Osteocyte (in vitro differentiated cells): ENCODE measurements around the gene GRIN2C. TPM values are rescaled to one million over a fixed set of nuclear protein-coding genes. Genes with fewer than 3 reads are reported as not detected.
A peak's percentile ranks its signal among the peaks of the same experiment; 100 is the strongest.
"Not testable (repeated sequence)": the region's sequence is repeated elsewhere in the genome, so short reads cannot be mapped to it uniquely, and the experiment has no call there.

Experiments
- DNase-seq: peaks from one replicate; pipeline ENCODE4 v3.0.0; 2021; ENCODE audit warnings: mixed read lengths; ENCODE audit not compliant: unreplicated experiment; ENCODE audit errors: extremely low spot score
- H3K27ac Mint-ChIP-seq: one replicate; pipeline ENCODE4 v1.8.0; 2021; ENCODE audit warnings: mild to moderate bottlenecking, mixed read lengths; ENCODE audit not compliant: unreplicated experiment
- H3K27me3 Mint-ChIP-seq: one replicate; pipeline ENCODE4 v1.8.0; 2021; ENCODE audit warnings: mixed read lengths; ENCODE audit not compliant: unreplicated experiment
- H3K36me3 Mint-ChIP-seq: one replicate; pipeline ENCODE4 v1.8.0; 2021; ENCODE audit warnings: mixed read lengths; ENCODE audit not compliant: unreplicated experiment
- H3K4me1 Mint-ChIP-seq: one replicate; pipeline ENCODE4 v1.8.0; 2021; ENCODE audit warnings: mixed read lengths; ENCODE audit not compliant: unreplicated experiment
- H3K4me3 Mint-ChIP-seq: one replicate; pipeline ENCODE4 v1.8.0; 2021; ENCODE audit warnings: mild to moderate bottlenecking, moderate library complexity, mixed read lengths; ENCODE audit not compliant: unreplicated experiment
- H3K9me3 Mint-ChIP-seq: one replicate; pipeline ENCODE4 v1.8.0; 2021; ENCODE audit warnings: mixed read lengths; ENCODE audit not compliant: unreplicated experiment
- CTCF ChIP-seq: fragments of 200-600 bp; sonication (generic); IDR thresholded peaks from 2 replicates; pipeline ENCODE4 v1.5.0; 2021; ENCODE audit warnings: antibody characterized with exemption, mild to moderate bottlenecking, moderate library complexity
- total RNA-seq: library from RNA; stranded (reverse); gene quantifications from 2 replicates; pipeline ENCODE4 v1.2.1, GENCODE V29; 2021

Gene GRIN2C
- total RNA-seq, 1 donor from 2014 or later, result 0.13 TPM

- peak overlapping the region; percentile 88 for H3K4me3 Mint-ChIP-seq
- peaks cover 4% of the 10 kb centered on the region for H3K36me3 Mint-ChIP-seq
- no peak for DNase-seq
- no peaks in the 10 kb centered on the region for H3K27me3 Mint-ChIP-seq
- H3K9me3 Mint-ChIP-seq, result no peaks in the 10 kb centered on the region
- H3K4me1 Mint-ChIP-seq, result peaks cover 15% of the 10 kb centered on the region
- no peak overlapping the region for H3K27ac Mint-ChIP-seq
- TF ChIP-seq CTCF, result no peak
These were observed 11.8 kb upstream of the GRIN2C start for GRCh38 chr17:74871356-74872076.

GRCh38 chr17:74870512-74870911, 10.8 kb upstream of the GRIN2C start:
- Mint-ChIP-seq H3K27ac (no peak overlapping the region), H3K4me1 (peaks cover 15% of the 10 kb centered on the region), H3K36me3 (peaks cover 4% of the 10 kb centered on the region), H3K4me3 (no peak overlapping the region), H3K9me3 (no peaks in the 10 kb centered on the region), H3K27me3 (no peaks in the 10 kb centered on the region)
- no peak for TF ChIP-seq CTCF
- DNase-seq, result no peak

GRCh38 chr17:74870028-74870427, 10.3 kb upstream of the GRIN2C start:
- not testable (repeated sequence) for H3K27ac Mint-ChIP-seq, DNase-seq, H3K27me3 Mint-ChIP-seq, H3K9me3 Mint-ChIP-seq, H3K4me3 Mint-ChIP-seq, H3K36me3 Mint-ChIP-seq
- peaks cover 15% of the 10 kb centered on the region for H3K4me1 Mint-ChIP-seq

GRCh38 chr17:74868908-74869255, 9.2 kb upstream of the GRIN2C start:
- no peak overlapping the region for H3K4me3 Mint-ChIP-seq
- H3K27me3 Mint-ChIP-seq, result no peaks in the 10 kb centered on the region
- no peaks in the 10 kb centered on the region for H3K9me3 Mint-ChIP-seq
- H3K27ac Mint-ChIP-seq, result no peak overlapping the region
- no peak for DNase-seq
- no peak for TF ChIP-seq CTCF
- peaks cover 4% of the 10 kb centered on the region for H3K36me3 Mint-ChIP-seq
- peaks cover 17% of the 10 kb centered on the region for H3K4me1 Mint-ChIP-seq

- H3K27me3 Mint-ChIP-seq, result no peaks in the 10 kb centered on the region
- H3K9me3 Mint-ChIP-seq, result no peaks in the 10 kb centered on the region
- H3K4me3 Mint-ChIP-seq, result no peak overlapping the region
- peaks cover 13% of the 10 kb centered on the region for H3K4me1 Mint-ChIP-seq
- no peak for DNase-seq
- TF ChIP-seq CTCF, result no peak
- no peak overlapping the region for H3K27ac Mint-ChIP-seq
- peaks cover 5% of the 10 kb centered on the region for H3K36me3 Mint-ChIP-seq
These were observed 8.7 kb upstream of the GRIN2C start for GRCh38 chr17:74868251-74868907.
